Endodermal cell (in vitro differentiated cells): ENCODE data around the gene SORCS2. TPM values are rescaled to one million over a fixed set of nuclear protein-coding genes. Genes with fewer than 3 reads are reported as not detected.

Source experiments
- DNase-seq: peaks from one replicate; pipeline ENCODE4 v3.0.0-alpha.2; 2017
- H3K27ac ChIP-seq: 2 replicates; pipeline ENCODE4 v1.5.1; 2013; ENCODE audit warnings: mild to moderate bottlenecking, low read depth, low read length, moderate library complexity
- H3K27me3 ChIP-seq: 2 replicates; pipeline ENCODE4 v1.6.1; 2013; ENCODE audit warnings: mild to moderate bottlenecking, low read length, moderate library complexity; ENCODE audit not compliant: insufficient read depth, control insufficient read depth, poor library complexity, severe bottlenecking
- H3K36me3 ChIP-seq: 2 replicates; pipeline ENCODE4 v1.7.0; 2013; ENCODE audit warnings: mild to moderate bottlenecking, low read length, moderate library complexity; ENCODE audit not compliant: control insufficient read depth, insufficient read depth
- H3K4me1 ChIP-seq: one replicate; pipeline ENCODE4 v1.7.0; 2013; ENCODE audit warnings: low read length; ENCODE audit not compliant: control insufficient read depth, insufficient read depth
- H3K4me3 ChIP-seq: 2 replicates; pipeline ENCODE4 v1.5.1; 2013; ENCODE audit warnings: mild to moderate bottlenecking, low read length, moderate library complexity
- H3K9ac ChIP-seq: 2 replicates; pipeline ENCODE4 v1.6.1; 2013; ENCODE audit warnings: mild to moderate bottlenecking, low read length, moderate library complexity; ENCODE audit not compliant: poor library complexity, severe bottlenecking; ENCODE audit errors: extremely low read depth
- H3K9me3 ChIP-seq: 2 replicates; pipeline ENCODE4 v1.6.1; 2013; ENCODE audit warnings: mild to moderate bottlenecking, low read length, moderate library complexity; ENCODE audit not compliant: control insufficient read depth
- H3K27ac Mint-ChIP-seq: 2 replicates; pipeline ENCODE4 v1.8.0; 2020; ENCODE audit warnings: mixed read lengths
- H3K27me3 Mint-ChIP-seq: 2 replicates; pipeline ENCODE4 v1.8.0; 2021; ENCODE audit warnings: mild to moderate bottlenecking, mixed read lengths; ENCODE audit not compliant: insufficient read depth
- H3K36me3 Mint-ChIP-seq: 2 replicates; pipeline ENCODE4 v1.8.0; 2020; ENCODE audit warnings: low read depth, mixed read lengths
- H3K4me1 Mint-ChIP-seq: 2 replicates; pipeline ENCODE4 v1.8.0; 2020; ENCODE audit warnings: mixed read lengths
- H3K4me3 Mint-ChIP-seq: 2 replicates; pipeline ENCODE4 v1.8.0; 2020; ENCODE audit warnings: mild to moderate bottlenecking, moderate library complexity, mixed read lengths
- H3K9me3 Mint-ChIP-seq: 2 replicates; pipeline ENCODE4 v1.8.0; 2020; ENCODE audit warnings: mild to moderate bottlenecking, mixed read lengths
- CTCF ChIP-seq: fragments of 200-600 bp; sonication (generic); conservative IDR thresholded peaks from 2 replicates; pipeline ENCODE4 v1.5.0; 2021; ENCODE audit warnings: antibody characterized with exemption, mild to moderate bottlenecking
- WGBS, 2 experiments: methylation state at CpG; one replicate each; pipeline versions ENCODE4 v1.1.5 to v1.1.7; 2013; ENCODE audit warnings: missing lambda C conversion rate in 2 of 2, mixed read lengths in 1 of 2; ENCODE audit not compliant: insufficient coverage in 1 of 2, insufficient read length in 1 of 2; 5-methylcytosine and 5-hydroxymethylcytosine counted together
- total RNA-seq, 2 donors: library from RNA; stranded (reverse); fragmentation: NEBNext Ultra II Directional in 1 of 2; extraction: Animal tissue kit (Norgen Biotek cat#: 25700) in 1 of 2; gene quantifications; 2 replicates in 1 of 2; 3 replicates in 1 of 2; pipeline ENCODE4 v1.2.1, GENCODE V29; 2021

The SORCS2 gene
- total RNA-seq, 2 donors from 2014 or later: 1.4 to 1.9 TPM

GRCh38 chr4:7194251-7195140 lies 2.2 kb downstream of the SORCS2 start:
- no peaks in the 10 kb centered on the region for H3K36me3 ChIP-seq
- peaks cover 70% of the 10 kb centered on the region for H3K27me3 Mint-ChIP-seq
- H3K36me3 Mint-ChIP-seq: no peaks in the 10 kb centered on the region
- peaks cover 3% of the 10 kb centered on the region for H3K4me1 ChIP-seq
- H3K4me3 Mint-ChIP-seq: no peak overlapping the region
- no peak overlapping the region for H3K9ac ChIP-seq
- TF ChIP-seq CTCF: peak; percentile 63
- no peak overlapping the region for H3K27ac Mint-ChIP-seq
- H3K27ac ChIP-seq: no peak overlapping the region
- DNase-seq: peak; percentile 66
- WGBS, 2 experiments: 57 to 79% methylated on average over 2 to 6 of the region's 6 CpGs
- no peak overlapping the region for H3K4me3 ChIP-seq
- H3K4me1 Mint-ChIP-seq: peaks cover 3% of the 10 kb centered on the region
- H3K27me3 ChIP-seq: peaks cover 71% of the 10 kb centered on the region
- H3K9me3 Mint-ChIP-seq: no peaks in the 10 kb centered on the region
- no peaks in the 10 kb centered on the region for H3K9me3 ChIP-seq

GRCh38 chr4:7195141-7195515 lies 2.8 kb downstream of the SORCS2 start:
- Mint-ChIP-seq H3K27me3 (peaks cover 63% of the 10 kb centered on the region), H3K27ac (no peak overlapping the region), H3K9me3 (no peaks in the 10 kb centered on the region), H3K4me3 (no peak overlapping the region), H3K4me1 (peaks cover 3% of the 10 kb centered on the region), H3K36me3 (no peaks in the 10 kb centered on the region)
- 94% methylated on average over 5 of the region's 5 CpGs; no CpG with 5 or more reads in 1 of the 2 experiments for WGBS, 2 experiments
- no peak for TF ChIP-seq CTCF
- Histone ChIP-seq H3K36me3 (no peaks in the 10 kb centered on the region), H3K9ac (no peak overlapping the region), H3K4me3 (no peak overlapping the region), H3K4me1 (no peaks in the 10 kb centered on the region), H3K27ac (no peak overlapping the region), H3K9me3 (no peaks in the 10 kb centered on the region), H3K27me3 (peaks cover 65% of the 10 kb centered on the region)
- peak; percentile 36 for DNase-seq

GRCh38 chr4:7195546-7196287 lies 3.4 kb downstream of the SORCS2 start:
- Mint-ChIP-seq H3K27me3 (peaks cover 58% of the 10 kb centered on the region), H3K4me1 (peaks cover 3% of the 10 kb centered on the region), H3K9me3 (no peaks in the 10 kb centered on the region), H3K4me3 (no peak overlapping the region), H3K36me3 (no peaks in the 10 kb centered on the region), H3K27ac (no peak overlapping the region)
- Histone ChIP-seq H3K36me3 (no peaks in the 10 kb centered on the region), H3K9me3 (no peaks in the 10 kb centered on the region), H3K27ac (no peak overlapping the region), H3K27me3 (peaks cover 59% of the 10 kb centered on the region), H3K9ac (no peak overlapping the region), H3K4me1 (no peaks in the 10 kb centered on the region), H3K4me3 (no peak overlapping the region)
- TF ChIP-seq CTCF: no peak
- 81 to 83% methylated on average over 12 to 14 of the region's 14 CpGs for WGBS, 2 experiments
- peak; percentile 36 for DNase-seq
